Right lung (tissue), 5 donors: ENCODE data around the gene ACOT11. TPM values are rescaled to one million over a fixed set of nuclear protein-coding genes. Genes with fewer than 3 reads are reported as not detected.
A peak's percentile ranks its signal among the peaks of the same experiment; 100 is the strongest.

Experiments
- DNase-seq, 2 donors: peaks; one replicate each; pipeline ENCODE4 v3.0.0-alpha.2; 2013
- polyA plus RNA-seq, 5 donors: library from polyadenylated mRNA; unstranded; fragments of 120-200 nt; gene quantifications; one replicate each; pipeline versions ENCODE4 v1.2.1 to v1.2.3, GENCODE V29; 2013; ENCODE audit warnings: inconsistent platforms in 1 of 5, low replicate concordance in 1 of 5; ENCODE audit not compliant: insufficient read length in 5 of 5, insufficient read depth in 1 of 5

The ACOT11 gene
- polyA plus RNA-seq, 5 donors: 8.6 to 15.1 (median 9.9) TPM

- DNase-seq: no peak
Observed at GRCh38 chr1:54640863-54641836, 93.1 kb downstream of the ACOT11 start, which contains the start of gene MROH7. MROH7 (plus strand) TSS chr1:54641786; CDS start chr1:54652927, 11,141 bp downstream.

GRCh38 chr1:54643736-54644135, 95.7 kb downstream of the ACOT11 start:
- no peak for DNase-seq

GRCh38 chr1:54645806-54646676, 98.0 kb downstream of the ACOT11 start:
- peak; percentile 25 to 37 for DNase-seq

GRCh38 chr1:54649130-54649898, 101.3 kb downstream of the ACOT11 start:
- no peak for DNase-seq

- no peak for DNase-seq
Observed at GRCh38 chr1:54649921-54650320, 101.9 kb downstream of the ACOT11 start.

GRCh38 chr1:54650417-54650816, 102.4 kb downstream of the ACOT11 start:
- no peak for DNase-seq

- DNase-seq: no peak
Observed at GRCh38 chr1:54651608-54652007, 103.6 kb downstream of the ACOT11 start.

- no peak for DNase-seq
Observed at GRCh38 chr1:54652168-54652567, 104.1 kb downstream of the ACOT11 start.

- no peak for DNase-seq
Observed at GRCh38 chr1:54653036-54653435, 105.0 kb downstream of the ACOT11 start.

GRCh38 chr1:54658164-54658913, 110.3 kb downstream of the ACOT11 start:
- no peak for DNase-seq

Other genes starting within 250 kb of the ACOT11 start
- gene SSBP3, start 141.8 kb upstream of the ACOT11 start, polyA plus RNA-seq: 100 to 1,000 TPM; 106 to 119 (median 108) TPM
- under 1 TPM; 0.31 to 0.97 (median 0.57) TPM for gene FAM151A, start 75.3 kb downstream of the ACOT11 start, polyA plus RNA-seq
- gene MROH7, start 93.6 kb downstream of the ACOT11 start, polyA plus RNA-seq: 10 to 100 TPM; 10.1 to 16.2 (median 11.4) TPM
- gene TTC4, start 167.6 kb downstream of the ACOT11 start, polyA plus RNA-seq: 10 to 100 TPM; 30.2 to 38.6 (median 35.2) TPM
- 1 to 10 TPM; 4.9 to 6.0 (median 5.4) TPM for gene PARS2, start 216.3 kb downstream of the ACOT11 start, polyA plus RNA-seq